Measurements from ENCODE around the gene TMEM150B.
A peak's percentile ranks its signal among the peaks of the same experiment; 100 is the strongest.

TMEM150B gene

DNA sequence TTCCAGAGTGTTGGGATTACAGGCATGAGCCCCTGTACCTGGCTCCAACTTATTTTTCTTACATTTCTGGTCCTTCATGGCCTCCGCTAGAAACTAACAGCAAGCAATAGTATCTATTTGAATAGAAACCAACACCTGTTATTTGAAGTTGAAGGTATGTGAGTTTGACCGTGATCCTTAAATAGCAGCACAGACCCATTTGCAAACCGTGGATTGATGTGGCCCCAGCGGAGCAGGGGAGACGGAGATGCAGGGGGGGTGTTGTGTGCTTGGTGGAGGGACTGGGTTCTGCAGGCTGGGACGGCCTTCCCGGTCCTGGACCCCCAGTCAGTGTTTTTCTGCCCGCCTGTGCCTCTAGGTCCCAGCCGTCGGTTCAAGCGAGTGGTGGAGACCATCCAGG is 16.9 kb downstream of the TMEM150B start:
- DNase-seq (ENCODE audit: low read depth in 2 of 2, low spot score in 1 of 2), result no peak

DNA sequence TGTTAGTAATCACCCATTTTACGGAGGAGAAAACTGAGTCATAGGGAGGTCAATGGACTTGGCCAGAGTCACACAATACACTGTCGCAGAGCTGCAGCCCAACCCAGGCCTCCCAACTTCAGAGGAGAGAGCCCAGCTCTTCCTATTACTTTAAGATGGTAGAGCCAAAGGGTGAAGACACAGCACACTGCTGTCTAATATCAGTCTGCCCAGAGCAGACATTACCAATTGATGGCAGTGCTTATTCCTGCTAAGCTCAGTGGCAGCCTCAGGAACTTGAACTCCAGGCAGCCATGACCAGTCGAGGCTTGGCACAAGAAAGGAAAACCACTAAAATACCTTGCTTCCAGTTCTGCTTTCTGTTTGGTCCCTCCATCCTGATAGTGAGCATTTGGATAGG is 18.4 kb downstream of the TMEM150B start:
- DNase-seq (ENCODE audit: low read depth in 2 of 2, low spot score in 1 of 2), result no peak

- no peak for DNase-seq (ENCODE audit: low read depth in 2 of 2, low spot score in 1 of 2)
Measured at GRCh38 chr19:55305983-55306562, 19.1 kb downstream of the TMEM150B start.

DNA sequence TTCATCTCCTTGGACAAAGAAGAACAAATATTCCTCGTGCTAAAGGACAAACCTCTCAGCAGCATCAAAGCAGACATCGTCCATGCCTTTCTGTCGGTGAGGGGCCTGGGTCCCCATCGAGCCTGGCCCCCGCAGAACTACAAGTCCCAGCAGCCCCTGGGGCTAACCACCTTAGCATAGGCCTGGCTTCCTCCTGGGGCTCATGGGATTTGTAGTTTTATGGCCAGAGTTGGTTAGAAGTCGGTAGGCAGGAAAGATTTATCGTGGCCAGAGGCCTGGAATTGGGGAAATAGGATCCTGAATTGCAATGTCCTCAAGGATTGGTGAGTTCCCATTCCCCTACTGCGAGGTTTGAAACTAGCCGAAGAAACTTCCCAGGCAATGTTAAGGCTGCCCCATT is 19.6 kb downstream of the TMEM150B start:
- DNase-seq (ENCODE audit: low read depth in 2 of 2, low spot score in 1 of 2), result peak in 1 of 2 donors; percentile 12

- DNase-seq (ENCODE audit: low read depth in 2 of 2, low spot score in 1 of 2), result no peak
Measured at GRCh38 chr19:55304980-55305379, 20.2 kb downstream of the TMEM150B start.

DNA sequence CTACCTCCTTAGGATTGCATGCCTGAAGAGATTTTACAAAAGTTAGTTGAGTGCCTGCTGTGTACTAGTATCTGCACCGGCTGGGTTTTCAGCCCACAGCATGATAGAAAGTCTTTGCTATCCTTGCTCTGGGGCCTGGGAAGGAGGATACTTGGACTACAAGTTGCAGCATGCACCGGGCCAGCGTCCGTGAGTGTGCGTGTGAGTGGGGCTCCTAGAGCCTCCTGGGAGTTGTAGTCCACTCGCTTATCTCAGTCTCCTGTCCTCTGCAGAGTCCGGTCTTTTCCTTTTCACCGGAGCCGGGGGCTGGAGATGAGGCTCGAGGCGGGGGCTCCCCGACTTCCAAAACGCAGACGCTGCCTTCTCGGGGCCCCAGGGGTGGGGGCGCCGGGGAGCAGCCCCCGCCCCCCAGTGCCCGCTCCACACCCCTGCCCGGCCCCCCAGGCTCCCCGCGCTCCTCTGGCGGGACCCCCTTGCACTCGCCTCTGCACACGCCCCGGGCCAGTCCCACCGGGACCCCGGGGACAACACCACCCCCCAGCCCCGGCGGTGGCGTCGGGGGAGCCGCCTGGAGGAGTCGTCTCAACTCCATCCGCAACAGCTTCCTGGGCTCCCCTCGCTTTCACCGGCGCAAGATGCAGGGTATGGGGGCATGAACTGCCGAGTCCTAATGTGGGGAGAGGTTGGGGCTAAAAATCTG is 20.7 kb downstream of the TMEM150B start:
- no peak for DNase-seq (ENCODE audit: low read depth in 2 of 2, low spot score in 1 of 2)

GRCh38 chr19:55303477-55303876 is 21.7 kb downstream of the TMEM150B start:
- DNase-seq (ENCODE audit: low read depth in 2 of 2, low spot score in 1 of 2), result no peak

DNA sequence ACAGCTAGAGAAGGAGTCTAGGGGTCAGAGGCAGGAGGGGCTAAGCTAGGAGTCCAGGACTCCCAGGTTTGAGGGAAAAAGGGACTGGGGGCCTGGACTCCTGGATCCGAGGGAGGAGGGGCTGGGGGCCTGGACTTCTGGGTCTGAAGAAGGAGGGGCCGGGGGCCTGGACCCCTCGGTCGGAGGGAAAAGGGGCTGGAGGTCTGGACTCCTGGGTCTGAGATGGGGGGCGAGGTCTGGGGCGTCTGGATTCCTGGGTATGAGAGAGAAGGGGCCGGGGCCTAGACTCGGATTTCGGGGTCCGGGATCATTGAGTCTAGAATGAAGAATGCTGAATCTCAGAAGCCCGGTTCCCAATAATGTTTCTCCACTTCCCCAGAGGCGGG is 22.8 kb downstream of the TMEM150B start:
- no peak for DNase-seq (ENCODE audit: low read depth in 2 of 2, low spot score in 1 of 2)

DNA sequence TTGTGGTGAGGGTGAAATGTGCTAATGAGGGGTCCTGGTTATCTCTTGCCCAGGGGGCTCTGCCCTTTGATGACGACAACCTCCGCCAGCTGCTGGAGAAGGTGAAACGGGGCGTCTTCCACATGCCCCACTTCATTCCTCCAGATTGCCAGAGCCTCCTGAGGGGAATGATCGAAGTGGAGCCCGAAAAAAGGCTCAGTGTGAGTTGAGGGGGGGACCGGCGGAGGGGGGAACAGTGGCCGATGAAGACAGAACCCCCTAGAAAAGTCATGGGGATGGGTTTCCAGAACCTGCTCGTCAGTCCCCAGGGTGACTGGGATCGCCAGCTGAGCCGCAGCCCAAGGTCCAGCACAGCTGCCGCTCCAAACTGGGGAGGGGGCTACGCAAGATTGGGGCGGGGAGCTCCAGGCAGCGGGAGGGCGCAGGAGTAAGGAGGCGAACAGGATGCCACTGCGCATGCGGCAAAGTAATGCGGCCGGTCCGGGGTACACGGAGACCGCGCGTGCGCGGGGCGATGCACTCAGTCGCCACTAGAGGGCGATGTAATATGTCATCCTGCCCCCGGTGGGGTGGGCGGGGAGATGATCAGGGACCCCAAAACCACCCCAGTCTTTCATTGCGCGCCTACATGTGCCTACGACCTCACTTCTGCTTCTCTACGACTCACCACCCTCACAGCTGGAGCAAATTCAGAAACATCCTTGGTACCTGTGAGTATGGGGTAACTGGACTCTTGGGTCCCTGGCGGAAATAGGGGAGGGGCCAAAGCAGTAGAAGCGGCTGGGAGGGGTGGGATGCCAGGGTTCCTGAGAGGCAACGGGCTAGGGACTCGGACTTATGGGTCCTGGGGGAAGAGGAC is 23.5 kb downstream of the TMEM150B start:
- DNase-seq (ENCODE audit: low read depth in 2 of 2, low spot score in 1 of 2), result peak; percentile 87 to 99

- no peak for DNase-seq (ENCODE audit: low read depth in 2 of 2, low spot score in 1 of 2)
Measured at GRCh38 chr19:55300886-55301458, 24.2 kb downstream of the TMEM150B start.

GRCh38 chr19:55299991-55300390 is 25.1 kb downstream of the TMEM150B start:
- DNase-seq (ENCODE audit: low read depth in 2 of 2, low spot score in 1 of 2), result no peak

- DNase-seq (ENCODE audit: low read depth in 2 of 2, low spot score in 1 of 2), result no peak
Measured at GRCh38 chr19:55297267-55297666, 27.9 kb downstream of the TMEM150B start.

DNA sequence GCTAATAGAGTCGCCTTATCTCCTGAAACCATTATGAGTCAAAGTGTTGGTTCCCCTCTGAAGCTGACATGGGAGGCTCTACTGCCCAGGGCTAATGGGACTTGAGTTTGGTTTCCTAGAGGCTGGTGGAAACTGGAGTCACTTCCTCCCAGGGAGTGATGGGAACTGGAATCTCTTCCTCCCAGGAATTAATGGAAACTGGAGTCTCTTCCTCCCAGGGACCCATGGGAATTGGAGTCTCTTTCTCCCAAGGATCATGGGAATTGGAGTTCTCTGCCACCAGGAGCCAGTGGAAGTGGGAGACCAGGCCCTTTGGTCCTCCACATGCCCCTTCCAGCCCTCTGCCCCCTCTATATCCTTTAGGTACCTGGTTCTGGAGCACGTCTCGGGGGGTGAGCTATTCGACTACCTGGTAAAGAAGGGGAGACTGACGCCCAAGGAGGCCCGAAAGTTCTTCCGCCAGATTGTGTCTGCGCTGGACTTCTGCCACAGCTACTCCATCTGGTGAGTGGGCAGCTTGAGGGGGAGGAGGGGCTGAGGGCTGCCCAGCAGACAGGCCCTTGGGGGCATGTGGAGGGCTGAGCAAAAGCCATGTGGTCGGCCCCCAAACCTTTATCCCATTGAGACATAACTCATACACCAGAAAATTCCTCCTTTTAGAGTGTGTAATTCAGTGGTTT is 35.9 kb downstream of the TMEM150B start:
- no peak for DNase-seq (ENCODE audit: low read depth in 2 of 2, low spot score in 1 of 2)

DNA sequence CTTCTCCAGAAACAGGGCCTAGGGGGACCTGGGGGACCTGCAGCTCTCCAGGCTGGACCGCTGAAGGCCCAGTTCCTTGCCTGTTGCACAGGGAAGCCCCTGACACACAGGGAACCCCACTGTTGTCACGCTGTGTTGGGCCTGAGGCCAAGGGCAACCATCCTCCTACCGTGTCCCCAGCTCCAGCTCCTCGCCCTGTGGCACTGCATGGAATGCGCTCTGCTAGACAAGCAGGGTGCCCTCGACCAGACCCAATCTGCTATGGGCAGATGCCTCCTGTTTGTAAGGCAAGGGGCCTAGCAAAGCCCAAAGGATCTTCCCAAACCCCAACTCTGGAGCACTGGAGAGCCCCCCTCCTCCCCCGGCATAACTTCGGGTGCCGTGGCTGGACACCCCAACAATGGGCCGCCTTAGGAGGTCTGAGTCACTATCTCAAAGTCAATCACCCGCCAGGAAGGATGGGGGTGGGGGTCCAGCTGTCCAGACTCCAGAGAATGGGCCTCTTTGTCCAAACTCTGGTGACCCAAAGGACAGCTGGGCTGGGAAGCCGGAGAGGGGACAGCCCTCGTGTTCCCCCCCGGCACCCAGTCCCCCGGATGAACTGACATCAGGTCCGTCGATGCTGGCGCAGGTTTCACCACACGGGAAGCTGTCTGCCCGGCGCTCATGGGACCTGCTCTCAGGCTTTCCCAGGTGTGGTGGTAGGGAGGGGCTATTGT is 37.6 kb downstream of the TMEM150B start:
- DNase-seq (ENCODE audit: low read depth in 2 of 2, low spot score in 1 of 2), result no peak

DNA sequence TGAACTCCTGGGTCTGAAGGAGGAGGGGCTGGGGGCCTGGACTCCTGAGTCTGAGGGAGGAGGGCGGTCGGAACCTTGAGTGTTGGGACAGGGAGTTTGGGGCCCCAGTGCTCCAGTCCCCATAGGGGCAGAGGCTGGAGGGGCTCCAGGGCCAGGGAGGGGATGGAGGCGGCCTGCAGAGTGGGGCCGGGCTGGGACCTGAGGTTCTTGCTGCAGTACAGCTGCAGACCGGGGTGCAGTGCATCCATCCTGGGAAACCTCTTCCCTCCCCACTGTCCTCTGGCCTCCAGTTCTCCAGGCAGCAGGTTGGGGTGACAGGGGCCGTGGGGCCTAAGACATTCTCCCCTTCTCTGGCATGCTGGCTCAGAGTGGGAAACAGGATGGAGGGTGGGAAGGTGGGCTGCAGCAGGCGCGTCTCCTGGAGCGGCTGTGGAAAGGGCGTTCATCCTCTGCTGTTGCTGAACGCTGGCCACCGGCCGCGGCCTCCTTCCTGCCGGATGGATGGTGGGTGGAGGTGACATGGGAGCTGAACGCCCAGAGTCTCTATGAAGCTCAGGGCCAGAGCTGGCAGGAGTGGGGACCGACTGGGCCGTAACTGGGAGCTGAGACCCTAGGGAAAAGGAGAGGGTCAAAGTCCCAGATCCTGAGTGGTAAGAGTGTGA is 39.8 kb downstream of the TMEM150B start:
- no peak for DNase-seq (ENCODE audit: low read depth in 2 of 2, low spot score in 1 of 2)

DNA sequence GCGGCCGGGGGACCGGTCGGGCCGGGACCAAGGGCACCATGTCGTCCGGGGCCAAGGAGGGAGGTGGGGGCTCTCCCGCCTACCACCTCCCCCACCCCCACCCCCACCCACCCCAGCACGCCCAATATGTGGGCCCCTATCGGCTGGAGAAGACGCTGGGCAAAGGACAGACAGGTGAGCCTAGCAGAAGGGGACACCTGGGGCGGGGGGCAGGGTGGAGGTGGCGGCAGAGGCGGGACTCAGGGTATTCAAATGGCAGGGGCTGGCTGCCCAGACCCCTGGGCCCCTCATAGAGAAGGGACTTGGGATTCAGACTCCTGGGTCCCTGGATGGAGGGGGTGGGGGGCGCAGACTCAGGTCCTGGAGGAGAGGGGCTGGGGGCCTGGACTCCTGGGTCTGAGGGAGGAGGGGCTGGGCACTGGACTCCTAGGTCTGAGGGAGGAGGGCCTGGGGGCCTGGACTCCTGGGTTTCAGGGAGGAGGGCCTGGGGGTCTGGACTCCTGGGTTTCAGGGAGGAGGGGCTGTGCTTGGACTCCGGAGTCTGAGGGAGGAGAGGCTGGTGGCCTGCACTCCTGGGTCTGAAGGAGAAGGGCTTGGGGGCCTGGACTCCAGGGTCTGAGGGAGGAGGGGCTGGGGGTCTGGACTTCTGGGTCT is 40.6 kb downstream of the TMEM150B start:
- DNase-seq (ENCODE audit: low read depth in 2 of 2, low spot score in 1 of 2), result no peak

GRCh38 chr19:55283548-55284377 is 41.4 kb downstream of the TMEM150B start, which contains the start of gene BRSK1:
Gene BRSK1 (plus strand): TSS chr19:55283997. CDS start chr19:55284443, 446 bp downstream.
- DNase-seq (ENCODE audit: low read depth in 2 of 2, low spot score in 1 of 2), result peak; percentile 10 to 46
